ENCODE results near the gene SYT6.
"Not testable (repeated sequence)": the region's sequence is repeated elsewhere in the genome, so short reads cannot be mapped to it uniquely, and the experiment has no call there.

Gene SYT6

DNA sequence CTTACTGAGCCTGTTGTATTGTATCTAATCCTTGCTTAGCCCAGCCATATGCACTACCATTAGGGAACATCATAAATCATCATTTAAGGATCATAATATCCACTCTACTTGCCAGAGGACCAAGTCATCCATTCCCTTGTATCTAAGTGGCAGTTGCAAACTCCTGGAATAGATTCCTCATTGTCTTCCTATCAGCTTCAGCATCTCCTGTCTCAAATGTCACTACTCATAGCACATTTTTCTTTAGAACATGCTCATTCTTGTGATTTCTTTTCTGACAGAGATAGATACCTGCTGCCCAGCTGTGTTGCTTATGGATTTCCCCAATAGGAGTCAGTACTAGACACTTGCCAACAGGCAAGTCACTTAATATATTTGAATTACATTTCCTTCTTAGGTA, 90.1 kb downstream of the SYT6 start:
- DNase-seq = no peak

DNA sequence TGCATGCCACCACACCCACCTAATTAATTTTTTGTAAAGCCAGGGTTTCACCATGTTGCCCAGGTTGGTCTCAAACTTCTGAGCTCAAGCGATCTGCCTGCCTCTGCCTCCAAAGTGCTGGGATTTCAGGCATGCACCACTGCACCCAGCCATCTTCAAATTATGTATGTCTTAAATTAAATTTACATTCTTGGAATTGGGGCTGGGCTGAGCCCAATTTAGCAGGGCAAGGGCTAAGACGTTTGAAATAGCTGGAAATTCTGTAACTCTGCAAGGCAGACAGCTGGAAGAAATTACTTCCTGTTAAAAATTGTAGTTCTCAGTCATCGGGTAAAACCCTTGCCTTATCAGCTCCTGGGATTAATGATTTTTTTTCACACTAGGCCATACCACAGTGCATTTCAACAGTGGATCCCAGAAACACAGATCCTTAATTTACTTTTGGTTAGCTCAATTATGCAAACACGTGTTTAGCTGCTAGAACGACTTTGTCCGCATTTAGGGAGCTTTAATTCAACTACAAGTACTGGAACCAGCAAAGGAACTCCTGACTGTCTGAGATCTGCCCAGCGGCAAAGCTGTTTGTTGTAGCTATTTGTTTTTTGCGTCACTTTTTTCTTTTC, 91.1 kb downstream of the SYT6 start:
- DNase-seq = no peak

DNA sequence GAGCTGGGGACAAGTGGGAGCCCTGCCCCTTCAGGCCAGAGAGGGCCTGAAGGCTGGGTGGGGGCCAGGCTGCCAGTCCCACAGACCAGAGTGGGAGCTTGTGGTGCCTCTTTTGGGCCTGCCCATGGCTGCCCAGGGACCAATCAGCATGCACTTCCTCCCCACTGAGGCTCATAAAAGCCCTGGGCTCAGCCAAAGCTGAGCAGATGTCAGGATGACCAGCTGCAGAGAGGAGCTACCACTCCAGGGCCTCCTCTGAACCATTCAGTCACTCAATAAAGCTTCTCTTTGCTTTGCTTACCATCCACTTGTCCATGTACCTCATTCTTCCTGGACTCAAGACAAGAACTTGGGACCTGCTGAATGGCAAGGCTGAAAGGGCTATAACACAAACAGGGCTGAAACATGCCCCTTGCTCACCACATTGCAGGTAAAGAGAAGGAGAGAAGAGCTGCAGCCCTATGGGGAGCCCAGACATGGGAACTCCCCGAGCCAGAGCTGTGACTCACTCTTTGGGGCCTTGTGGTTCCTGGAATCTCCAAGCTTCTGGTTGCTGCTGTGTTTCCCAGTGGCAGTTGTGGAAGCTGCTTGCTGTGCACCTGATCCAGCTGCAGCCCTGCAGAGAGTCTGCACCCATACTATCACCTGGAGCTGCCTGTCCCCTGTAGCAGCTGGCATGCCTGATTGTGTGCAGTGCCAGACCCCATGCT, 92.4 kb downstream of the SYT6 start:
- no peak for DNase-seq

DNA sequence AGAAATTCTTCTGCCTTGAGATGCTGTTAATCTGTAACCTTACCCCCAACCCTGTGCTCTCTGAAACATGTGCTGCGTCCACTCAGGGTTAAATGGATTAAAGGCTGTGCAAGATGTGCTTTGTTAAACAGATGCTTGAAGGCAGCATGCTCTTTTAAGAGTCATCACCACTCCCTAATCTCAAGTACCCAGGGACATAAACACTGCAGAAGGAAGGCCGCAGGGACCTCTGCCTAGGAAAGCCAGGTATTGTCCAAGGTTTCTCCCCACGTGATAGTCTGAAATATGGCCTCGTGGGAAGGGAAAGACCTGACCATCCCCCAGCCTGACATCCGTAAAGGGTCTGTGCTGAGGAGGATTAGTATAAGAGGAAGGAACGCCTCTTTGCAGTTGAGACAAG, 95.4 kb downstream of the SYT6 start:
- not testable (repeated sequence) for DNase-seq

DNA sequence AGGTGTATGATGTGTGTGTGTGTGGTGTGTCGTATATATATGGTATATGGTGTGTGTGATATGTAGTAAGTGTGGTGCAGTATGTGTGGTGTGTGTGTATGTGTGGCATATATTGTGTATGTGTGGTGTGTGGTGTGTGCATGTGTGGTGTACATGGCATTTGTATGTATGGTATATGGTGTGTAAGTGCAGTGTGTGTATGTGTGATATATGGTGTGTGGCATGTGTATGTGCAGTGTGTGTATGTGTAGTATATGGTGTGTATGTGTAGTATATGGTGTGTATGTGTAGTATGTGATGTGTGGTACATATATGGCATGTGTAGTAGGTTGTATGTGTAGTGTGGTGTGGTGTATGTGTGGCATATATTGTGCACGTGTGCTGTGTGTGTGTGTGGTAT, 99.5 kb downstream of the SYT6 start:
- no peak for DNase-seq

DNA sequence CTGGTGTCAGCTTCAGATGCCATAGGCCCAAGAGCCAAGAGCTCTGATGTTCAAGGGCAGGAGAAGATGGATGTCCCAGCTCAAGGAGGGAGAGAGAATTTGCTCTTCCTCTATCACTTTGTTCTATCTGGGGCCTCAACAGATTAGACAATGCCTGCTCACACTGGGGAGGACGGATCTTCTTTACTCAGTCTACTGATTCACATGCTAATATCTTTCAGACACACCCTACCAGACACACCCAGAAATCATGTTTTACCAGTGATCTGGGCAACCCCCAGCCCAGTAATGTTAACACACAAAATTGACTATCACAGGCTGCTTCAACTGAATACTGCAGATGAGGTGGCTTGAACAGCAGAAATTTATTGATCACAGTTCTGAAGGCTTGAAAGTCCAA, 105.4 kb downstream of the SYT6 start:
- DNase-seq = no peak

DNA sequence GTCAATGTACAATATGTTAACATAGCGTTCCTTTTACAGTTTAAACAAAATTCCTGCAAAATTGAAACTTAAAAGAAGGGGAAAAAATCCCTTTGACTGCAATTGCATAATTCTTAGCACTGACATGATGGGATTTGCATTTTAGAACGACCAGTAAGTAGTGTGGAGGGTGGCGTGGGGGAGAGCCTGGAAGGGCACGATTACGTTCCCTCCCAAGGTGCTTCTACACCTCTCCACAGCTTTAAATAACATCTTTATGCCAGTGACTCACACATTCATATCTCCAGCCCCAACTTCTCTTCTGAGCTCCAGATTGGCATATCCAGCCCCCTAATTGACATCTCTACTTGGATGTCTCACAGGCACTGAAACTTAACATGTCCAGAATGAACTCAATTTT, 110.1 kb downstream of the SYT6 start:
- DNase-seq = no peak

DNA sequence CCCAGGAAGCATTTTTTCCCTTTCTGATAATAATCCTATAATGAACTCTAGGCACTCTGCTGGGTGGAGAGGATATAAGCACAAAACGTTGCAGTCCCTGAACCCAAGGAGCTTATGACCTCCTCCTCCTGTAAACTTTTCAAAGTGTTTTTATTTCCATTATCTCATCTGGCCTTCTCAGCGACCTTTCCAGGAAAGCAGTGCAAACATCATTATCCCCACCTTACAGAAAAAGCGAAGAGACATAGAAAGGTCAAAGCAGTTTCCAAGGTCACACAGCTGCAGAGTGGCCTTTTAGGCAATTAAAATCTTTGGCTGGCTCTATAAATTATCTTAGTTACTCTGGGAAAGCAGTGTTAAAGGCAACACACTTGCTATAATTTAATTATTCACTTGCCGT, 110.6 kb downstream of the SYT6 start:
- DNase-seq = no peak

DNA sequence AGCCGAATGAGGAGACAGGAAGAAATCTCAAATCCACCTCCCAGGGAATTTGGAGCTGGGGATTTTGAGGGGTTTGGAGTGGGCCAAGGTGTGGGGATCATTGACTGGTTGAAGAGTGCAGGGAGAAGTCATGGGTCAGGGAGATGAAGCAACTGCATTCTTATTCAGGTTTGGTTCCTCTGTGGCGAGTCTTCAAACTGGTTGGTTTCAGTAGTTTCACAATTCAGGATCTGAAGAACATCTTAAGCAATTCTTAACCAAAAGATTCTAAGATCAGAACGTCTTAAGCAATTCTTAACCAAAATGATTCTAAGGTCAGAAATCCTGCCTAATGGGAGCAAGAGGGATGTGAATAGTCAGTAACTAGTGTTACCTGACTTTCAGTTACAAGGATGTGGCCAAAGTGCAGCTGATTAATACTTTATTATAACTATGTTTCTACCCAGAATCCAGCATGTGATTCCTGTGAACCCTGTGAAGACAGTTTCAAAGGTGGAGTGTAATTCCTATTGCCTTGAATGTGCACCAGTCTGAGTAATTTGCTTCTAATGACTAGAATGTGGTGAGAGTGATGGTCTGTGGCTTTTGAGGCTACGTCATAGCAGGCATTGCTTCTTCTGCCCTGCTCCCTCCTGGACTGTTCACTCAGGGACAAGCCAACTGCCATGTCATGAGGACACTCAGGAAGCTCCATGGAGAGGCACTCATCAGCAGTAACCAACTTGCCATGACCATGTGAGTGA, 113.2 kb downstream of the SYT6 start:
- no peak for DNase-seq
